ENCODE measurements around the gene PMF1.

- no peak for TF ChIP-seq CTCF (conservative IDR thresholded peaks at IDR 0.05; ENCODE audit: low read depth, low read length)
- no peak for TF ChIP-seq EZH2 (IDR thresholded peaks at IDR 0.05; ENCODE audit: borderline replicate concordance, low read depth, low read length, poor library complexity, severe bottlenecking)
Observed at GRCh38 chr1:156228501-156228900, 15.7 kb downstream of the PMF1 start.

Measured in A673 (cell line).